Neutrophil (primary cell): ENCODE results near the gene MYORG.

Source experiments
- H3K27ac ChIP-seq: fragments of 200-600 bp; sonication (generic); 2 replicates; pipeline ENCODE4 v1.5.1; 2016; ENCODE audit warnings: mild to moderate bottlenecking, moderate library complexity
- H3K27me3 ChIP-seq: fragments of 200-600 bp; sonication (generic); 2 replicates; pipeline ENCODE4 v1.6.0; 2016; ENCODE audit warnings: mild to moderate bottlenecking
- H3K36me3 ChIP-seq: fragments of 200-600 bp; sonication (generic); 2 replicates; pipeline ENCODE4 v1.5.1; 2017
- H3K4me1 ChIP-seq, 2 experiments: fragments of 200-600 bp in 1 of 2; sonication (generic) in 1 of 2; 1 replicate in 1 of 2; 2 replicates in 1 of 2; pipeline versions ENCODE4 v1.5.1 to v1.6.1; 2013 to 2016; ENCODE audit warnings: low read depth in 1 of 2, low read length in 1 of 2, mild to moderate bottlenecking in 1 of 2, moderate library complexity in 1 of 2; ENCODE audit not compliant: control insufficient read depth in 1 of 2, insufficient read depth in 1 of 2
- H3K4me3 ChIP-seq, 2 experiments: fragments of 200-600 bp in 1 of 2; sonication (generic) in 1 of 2; 1 replicate in 1 of 2; 2 replicates in 1 of 2; pipeline ENCODE4 v1.5.1; 2013 to 2016; ENCODE audit warnings: low read depth in 1 of 2, low read length in 1 of 2, mild to moderate bottlenecking in 1 of 2, moderate library complexity in 1 of 2
- H3K9me3 ChIP-seq: fragments of 200-600 bp; sonication (generic); 2 replicates; pipeline ENCODE4 v1.5.1; 2016
- TF ChIP-seq, protein P1 (sequence below): fragments of 200-600 bp; sonication (generic); IDR thresholded peaks from 2 replicates; pipeline ENCODE4 v1.5.1; 2016; ENCODE audit warnings: antibody characterized with exemption

The MYORG gene

DNA sequence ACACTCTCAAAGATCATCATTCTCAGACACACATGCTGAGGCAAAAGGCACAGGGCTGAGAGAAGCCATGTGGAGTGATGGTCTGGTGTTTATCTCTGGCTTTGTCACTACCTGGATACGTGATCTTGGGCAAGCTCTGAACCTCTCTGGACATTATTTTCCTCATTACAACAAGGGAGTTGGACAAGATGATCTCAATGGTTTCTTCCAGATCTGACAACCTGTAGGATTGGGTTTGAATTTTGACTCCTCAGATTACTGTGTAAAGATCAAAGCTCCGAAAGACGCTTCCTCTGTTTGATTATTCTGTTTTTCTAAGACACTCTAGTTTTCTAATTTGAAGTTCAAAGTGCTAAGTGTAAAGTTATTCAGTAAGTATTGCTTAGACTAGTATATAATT is 27.4 kb downstream of the MYORG start:
- TF ChIP-seq, protein P1, sequence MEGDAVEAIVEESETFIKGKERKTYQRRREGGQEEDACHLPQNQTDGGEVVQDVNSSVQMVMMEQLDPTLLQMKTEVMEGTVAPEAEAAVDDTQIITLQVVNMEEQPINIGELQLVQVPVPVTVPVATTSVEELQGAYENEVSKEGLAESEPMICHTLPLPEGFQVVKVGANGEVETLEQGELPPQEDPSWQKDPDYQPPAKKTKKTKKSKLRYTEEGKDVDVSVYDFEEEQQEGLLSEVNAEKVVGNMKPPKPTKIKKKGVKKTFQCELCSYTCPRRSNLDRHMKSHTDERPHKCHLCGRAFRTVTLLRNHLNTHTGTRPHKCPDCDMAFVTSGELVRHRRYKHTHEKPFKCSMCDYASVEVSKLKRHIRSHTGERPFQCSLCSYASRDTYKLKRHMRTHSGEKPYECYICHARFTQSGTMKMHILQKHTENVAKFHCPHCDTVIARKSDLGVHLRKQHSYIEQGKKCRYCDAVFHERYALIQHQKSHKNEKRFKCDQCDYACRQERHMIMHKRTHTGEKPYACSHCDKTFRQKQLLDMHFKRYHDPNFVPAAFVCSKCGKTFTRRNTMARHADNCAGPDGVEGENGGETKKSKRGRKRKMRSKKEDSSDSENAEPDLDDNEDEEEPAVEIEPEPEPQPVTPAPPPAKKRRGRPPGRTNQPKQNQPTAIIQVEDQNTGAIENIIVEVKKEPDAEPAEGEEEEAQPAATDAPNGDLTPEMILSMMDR: no peak
- H3K4me3 ChIP-seq: no peak overlapping the region
- H3K9me3 ChIP-seq: no peaks in the 10 kb centered on the region
- H3K36me3 ChIP-seq: peaks cover 19% of the 10 kb centered on the region
- peaks cover 3 to 6% of the 10 kb centered on the region in 2 experiments for H3K4me1 ChIP-seq
- no peak overlapping the region for H3K27ac ChIP-seq
- no peaks in the 10 kb centered on the region for H3K27me3 ChIP-seq

DNA sequence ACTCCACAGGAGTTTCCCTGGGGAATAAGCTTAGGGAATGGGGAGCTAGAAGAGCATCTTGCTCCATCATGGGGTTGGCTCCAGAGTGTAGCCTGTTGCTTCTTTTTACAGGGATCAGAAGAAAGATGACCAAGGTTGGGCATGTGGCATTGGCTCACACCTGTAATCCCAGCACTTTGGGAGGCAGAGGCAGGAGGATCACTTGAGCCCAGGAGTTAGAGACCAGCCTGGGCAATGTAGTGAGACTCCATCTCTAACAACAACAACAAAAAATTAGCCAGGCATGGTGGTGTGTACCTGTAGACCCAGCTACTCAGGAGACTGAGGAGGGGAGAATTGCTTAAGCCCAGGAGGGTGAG is 28.9 kb downstream of the MYORG start:
- TF ChIP-seq, protein P1: no peak

DNA sequence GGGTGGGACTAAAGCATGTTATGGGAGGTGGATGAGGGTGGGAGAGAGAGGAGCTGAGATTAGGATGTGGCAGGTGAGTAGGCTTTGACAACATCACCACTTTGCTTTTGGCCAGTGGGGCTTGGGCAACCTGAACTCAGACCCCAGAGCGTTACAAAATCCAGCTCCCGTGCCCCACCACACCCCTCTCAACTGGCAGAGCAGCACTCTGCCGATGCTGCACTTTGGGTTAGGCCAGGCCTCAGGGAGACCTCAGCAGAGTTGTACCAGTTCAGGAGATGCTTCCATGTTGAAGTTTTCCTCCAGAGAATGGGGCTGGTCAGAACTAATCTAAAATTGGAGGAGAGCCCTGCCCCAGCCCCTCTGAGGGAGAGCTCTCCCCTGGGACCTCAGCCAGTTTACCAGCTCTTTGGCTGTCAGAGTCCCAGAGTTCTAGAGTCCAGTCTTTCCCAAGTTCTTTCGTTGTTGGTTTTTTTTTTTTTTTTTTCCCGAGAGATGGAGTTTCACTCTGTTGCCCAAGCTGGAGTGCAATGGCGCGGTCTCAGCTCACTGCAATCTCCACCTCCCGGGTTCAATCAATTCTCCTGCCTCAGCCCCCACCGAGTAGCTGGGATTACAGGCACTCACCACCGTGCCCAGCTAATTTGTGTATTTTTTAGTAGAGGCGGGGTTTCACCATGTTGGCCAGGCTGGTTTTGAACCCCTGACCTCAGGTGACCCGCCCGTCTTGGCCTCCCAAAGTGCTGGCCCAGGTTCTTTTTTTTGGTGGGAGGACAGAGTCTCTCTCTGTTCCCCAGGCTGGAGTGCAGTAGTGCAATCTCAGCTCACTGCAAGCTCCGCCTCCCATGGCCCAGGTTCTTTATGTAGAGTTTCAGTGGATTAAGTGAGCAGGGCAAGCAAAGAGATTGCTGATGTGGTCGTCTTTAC is 29.6 kb downstream of the MYORG start:
- Histone ChIP-seq H3K27me3 (no peaks in the 10 kb centered on the region), H3K27ac (no peak overlapping the region)

More for the DNA sequence above, 28.9 kb downstream of the MYORG start:
- Histone ChIP-seq H3K4me1 (peaks cover 3 to 6% of the 10 kb centered on the region in 2 experiments), H3K36me3 (peaks cover 34% of the 10 kb centered on the region), H3K27ac (no peak overlapping the region), H3K27me3 (no peaks in the 10 kb centered on the region), H3K4me3 (no peak overlapping the region), H3K9me3 (no peaks in the 10 kb centered on the region)

DNA sequence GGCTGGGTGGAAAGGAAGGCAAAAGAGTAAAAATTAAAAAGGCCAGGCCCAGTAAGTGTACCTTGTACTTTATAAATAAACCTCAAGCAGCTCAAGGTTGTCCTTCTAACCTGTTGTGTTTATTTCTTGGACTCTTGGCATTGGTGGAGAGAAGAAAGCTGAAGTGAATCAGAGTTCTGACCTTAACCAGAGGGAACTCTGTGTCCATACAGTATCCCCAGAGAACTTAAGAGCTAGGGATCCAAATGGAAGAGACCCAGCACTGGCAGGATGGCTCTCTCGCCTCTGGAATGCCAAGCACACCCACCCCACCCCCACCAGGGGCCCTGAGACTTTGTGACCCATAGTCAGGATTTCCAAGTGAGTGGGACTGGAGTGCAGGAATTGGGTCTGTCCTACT is 33.1 kb downstream of the MYORG start:
- Histone ChIP-seq H3K4me1 (peaks cover 3 to 5% of the 10 kb centered on the region in 2 experiments), H3K9me3 (no peaks in the 10 kb centered on the region), H3K36me3 (peaks cover 76% of the 10 kb centered on the region)

More for the DNA sequence above, 29.6 kb downstream of the MYORG start:
- Histone ChIP-seq H3K36me3 (peaks cover 41% of the 10 kb centered on the region), H3K4me3 (no peak overlapping the region), H3K4me1 (peaks cover 3 to 6% of the 10 kb centered on the region in 2 experiments), H3K9me3 (no peaks in the 10 kb centered on the region)
- TF ChIP-seq, protein P1: no peak

DNA sequence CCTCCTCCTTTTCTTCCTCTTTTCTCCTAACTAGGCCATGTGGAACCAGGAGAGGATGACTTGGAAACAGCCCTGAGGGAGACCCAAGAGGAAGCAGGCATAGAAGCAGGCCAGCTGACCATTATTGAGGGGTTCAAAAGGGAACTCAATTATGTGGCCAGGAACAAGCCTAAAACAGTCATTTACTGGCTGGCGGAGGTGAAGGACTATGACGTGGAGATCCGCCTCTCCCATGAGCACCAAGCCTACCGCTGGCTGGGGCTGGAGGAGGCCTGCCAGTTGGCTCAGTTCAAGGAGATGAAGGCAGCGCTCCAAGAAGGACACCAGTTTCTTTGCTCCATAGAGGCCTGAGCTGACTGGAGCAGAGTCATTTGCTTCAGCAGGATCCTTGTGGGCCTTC is 33.6 kb downstream of the MYORG start:
- Histone ChIP-seq H3K4me1 (no peaks in the 10 kb centered on the region), H3K4me3 (no peak overlapping the region), H3K36me3 (peaks cover 78% of the 10 kb centered on the region), H3K9me3 (no peaks in the 10 kb centered on the region), H3K27ac (no peak overlapping the region), H3K27me3 (no peaks in the 10 kb centered on the region)
- TF ChIP-seq, protein P1: no peak

More for the DNA sequence above, 33.1 kb downstream of the MYORG start:
- Histone ChIP-seq H3K27me3 (no peaks in the 10 kb centered on the region), H3K4me3 (no peak overlapping the region), H3K27ac (no peak overlapping the region)
- TF ChIP-seq, protein P1: no peak
